Measurements from ENCODE around the gene SLC37A3.

Gene SLC37A3

DNA sequence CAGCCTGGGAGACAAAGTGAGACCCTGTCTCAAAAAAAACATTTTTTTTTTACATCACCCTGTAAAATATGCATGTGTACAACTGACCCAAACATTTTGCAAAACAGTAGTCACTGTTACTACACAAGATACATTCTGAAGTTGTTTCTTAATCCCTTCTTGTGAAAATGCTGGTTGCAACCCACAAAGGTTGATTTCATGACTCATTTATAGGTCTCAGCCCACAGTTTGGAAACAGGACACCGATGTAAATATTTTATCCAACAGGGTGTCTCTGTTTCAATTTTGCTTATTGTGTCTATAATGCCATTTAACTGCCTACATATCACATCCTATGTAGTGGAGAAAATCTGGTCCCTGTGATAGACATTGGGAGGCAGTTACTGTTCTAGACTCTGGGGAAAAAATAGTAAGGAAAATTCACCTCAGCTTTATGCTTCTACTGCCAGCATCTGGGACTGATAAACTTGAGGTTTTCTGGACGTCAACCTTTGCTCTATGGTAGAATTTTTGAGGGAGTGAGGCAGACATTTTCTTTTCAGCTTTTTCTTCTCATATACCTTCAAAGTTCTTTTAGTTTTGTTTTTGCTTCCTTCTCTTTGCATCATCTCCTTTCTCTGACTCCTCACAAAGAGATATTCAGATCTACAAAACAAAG lies 4.0 kb upstream of the SLC37A3 start:
- no peak for DNase-seq (ENCODE audit: low read depth)

DNA sequence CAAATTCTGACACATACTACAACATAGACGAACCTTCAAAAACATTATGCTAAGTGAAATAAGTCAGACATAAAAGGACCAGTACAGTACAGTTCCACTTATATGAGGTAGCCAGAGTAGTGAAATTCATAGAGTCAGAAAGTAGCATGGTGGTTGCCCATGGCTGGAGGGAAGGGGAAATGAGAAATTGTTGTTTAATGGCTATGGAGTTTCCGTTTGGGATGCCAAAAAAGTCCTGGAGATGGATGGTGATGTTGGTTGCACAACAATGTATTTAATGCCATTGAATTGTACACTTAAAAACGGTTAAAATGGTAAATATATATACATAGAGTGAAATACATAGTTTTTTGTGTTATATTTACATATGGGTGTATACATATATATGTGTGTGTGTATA lies 2.1 kb upstream of the SLC37A3 start:
- no peak for DNase-seq (ENCODE audit: low read depth)

DNA sequence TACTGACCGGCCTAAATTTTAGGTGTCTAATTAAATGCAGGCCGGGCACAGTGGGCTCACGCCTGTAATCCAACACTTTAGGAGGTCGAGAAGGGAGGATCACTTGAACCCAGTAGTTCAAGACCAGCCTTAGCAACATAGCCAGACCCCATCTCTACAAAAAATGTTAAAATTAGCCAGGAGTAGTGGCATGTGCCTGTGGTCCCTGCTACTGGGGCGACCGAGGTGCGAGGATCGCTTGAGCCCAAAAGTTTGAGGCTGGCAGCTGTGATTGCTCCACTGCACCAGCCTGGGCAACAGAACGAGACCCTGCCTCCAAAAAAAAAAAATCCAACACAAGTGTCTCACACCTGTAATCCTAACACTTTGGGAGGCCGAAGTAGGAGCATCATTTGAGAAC lies 491 bp upstream of the SLC37A3 start:
- DNase-seq (ENCODE audit: low read depth), result no peak

DNA sequence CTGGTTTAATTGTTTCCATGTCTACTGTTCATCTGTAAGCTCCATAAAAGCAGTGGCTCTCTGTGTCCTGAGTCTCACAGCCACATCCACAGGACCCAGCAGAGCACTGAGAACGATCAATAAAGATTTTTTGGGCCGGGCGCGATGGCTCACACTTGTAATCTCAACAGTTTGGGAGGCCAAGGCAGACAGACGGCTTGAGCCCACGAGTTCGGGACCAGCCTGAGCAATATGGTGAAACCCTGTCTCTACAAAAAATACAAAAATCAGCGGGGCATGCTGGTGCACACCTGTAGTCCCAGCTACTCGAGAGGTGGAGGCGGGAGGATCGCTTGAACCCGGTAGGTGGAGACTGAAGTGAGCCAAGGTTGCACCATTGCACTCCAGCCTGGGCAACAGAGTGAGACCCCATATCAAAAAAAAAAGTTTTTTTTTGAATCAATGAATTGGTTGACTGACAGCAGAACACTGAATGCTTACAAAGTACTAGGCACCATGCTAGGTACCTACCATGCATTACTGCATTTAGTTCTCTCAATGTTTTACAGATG lies 4.5 kb downstream of the SLC37A3 start:
- no peak for DNase-seq (ENCODE audit: low read depth)

DNA sequence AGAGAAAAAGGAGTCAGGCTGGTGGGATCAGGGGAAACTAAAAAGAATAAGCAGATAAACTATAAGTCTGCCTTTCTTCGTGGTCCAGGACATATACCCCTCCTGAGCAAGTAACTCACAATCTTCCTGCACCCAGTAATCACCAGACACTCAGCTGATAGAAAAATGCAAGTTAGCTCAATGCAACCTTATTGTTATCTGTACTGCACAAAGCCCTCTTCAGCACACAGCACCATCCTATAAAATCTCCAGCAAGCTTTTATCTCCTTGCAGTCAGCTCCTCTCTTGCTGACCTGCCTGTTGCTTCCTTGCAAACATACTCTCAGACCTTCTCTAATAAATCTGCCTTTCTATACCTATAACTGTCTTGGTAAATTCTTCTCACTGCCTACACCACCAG lies 6.7 kb downstream of the SLC37A3 start:
- no peak for DNase-seq (ENCODE audit: low read depth)

DNA sequence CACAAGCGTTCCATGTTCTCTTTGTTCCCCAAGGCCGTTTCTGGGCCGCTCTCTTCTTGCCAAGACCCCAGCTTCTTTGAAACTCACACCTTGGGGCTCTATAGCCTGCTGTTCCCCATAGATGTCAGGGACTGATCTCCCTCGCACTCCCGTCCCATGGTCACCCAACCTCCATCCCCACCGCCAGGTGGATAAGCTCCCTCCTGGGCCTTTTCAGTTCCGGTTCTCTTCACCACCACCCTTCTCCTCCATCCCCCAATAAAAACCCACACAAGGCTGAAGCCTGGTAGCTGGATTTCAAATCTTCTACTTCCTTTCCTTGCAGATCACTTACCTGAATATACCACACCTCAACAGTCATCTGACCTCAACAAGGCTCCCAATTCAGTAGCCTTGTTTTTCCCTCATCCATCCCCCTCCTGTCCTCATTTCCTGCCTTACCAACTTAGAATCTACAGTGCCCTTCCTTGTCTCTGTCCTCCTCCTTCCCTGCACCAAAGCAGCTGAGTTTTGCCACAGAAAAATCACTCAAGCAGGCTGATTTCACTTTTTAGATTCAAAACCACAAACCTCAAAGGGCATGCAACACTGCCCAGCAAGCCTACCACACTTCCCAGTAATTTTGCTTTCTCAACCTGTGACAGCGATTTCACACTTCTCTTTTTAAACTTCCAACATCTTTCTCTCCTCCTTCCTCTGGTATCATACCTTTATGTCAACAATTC lies 7.7 kb downstream of the SLC37A3 start:
- DNase-seq (ENCODE audit: low read depth), result no peak

DNA sequence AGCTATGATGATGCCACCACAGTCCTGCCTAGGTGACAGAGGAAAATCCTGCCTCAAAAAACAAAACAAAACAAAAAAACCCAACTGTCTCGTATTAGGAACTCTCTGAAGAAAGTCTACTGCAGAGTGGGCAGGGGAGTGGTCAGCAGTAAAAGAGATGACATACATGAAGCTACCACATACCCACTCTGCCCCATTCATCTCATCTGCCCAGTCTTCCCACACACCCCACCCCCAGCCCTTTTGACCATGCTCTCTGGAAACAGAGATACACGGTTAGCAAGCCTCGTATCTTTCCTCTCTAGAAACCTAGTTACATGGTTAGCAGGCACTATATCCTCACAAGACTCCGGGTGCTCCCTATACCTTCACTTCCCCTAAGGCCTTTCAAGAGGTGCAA lies 8.3 kb downstream of the SLC37A3 start:
- DNase-seq (ENCODE audit: low read depth), result no peak

DNA sequence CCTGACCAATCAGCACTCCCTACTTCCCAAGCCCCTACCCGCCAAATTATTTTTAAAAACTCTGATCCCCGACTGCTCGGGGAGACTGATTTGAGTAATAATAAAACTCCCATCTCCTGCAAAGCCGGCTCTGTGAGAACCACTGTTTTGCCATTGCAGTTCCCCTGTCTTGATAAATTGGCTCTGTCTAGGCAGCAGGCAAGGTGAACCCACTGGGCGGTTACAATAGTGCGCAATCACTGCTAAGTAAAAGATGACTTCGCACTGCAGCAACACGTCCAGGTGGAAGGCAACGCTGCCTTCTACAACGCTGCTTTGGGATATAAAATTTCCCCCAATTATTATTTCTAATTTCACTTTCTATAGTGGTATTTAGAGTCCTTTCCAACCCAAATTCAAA lies 8.9 kb downstream of the SLC37A3 start:
- no peak for DNase-seq (ENCODE audit: low read depth)

DNA sequence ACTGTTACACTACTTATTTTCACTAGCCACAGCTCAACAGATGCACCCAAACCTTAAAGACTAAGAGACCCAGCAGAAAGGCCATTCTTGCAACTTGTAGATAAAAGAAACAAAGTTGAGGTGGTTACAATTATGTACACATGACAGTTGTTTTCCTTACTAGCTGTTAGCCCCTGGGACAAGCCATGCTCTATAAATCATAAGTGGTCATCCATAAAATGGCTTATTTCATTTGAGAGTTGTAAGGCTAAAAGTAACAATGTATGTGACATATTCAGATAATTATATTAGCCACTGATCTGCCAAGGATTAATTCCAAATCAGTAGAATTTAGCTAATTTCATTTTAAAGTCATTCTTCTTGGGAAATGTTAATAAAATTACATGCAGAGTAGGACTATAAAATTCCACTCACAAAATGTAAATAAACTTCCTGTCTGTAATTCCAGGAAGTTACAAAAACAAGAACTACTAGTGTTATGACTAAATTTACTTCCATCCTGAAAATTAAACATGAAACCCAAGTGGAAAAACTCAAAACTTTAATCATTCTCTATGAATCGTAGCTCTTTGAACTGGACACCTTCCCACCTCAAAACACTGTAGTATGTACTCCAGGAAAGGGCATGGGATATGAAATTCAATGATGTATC lies 13.3 kb downstream of the SLC37A3 start:
- DNase-seq (ENCODE audit: low read depth), result no peak

DNA sequence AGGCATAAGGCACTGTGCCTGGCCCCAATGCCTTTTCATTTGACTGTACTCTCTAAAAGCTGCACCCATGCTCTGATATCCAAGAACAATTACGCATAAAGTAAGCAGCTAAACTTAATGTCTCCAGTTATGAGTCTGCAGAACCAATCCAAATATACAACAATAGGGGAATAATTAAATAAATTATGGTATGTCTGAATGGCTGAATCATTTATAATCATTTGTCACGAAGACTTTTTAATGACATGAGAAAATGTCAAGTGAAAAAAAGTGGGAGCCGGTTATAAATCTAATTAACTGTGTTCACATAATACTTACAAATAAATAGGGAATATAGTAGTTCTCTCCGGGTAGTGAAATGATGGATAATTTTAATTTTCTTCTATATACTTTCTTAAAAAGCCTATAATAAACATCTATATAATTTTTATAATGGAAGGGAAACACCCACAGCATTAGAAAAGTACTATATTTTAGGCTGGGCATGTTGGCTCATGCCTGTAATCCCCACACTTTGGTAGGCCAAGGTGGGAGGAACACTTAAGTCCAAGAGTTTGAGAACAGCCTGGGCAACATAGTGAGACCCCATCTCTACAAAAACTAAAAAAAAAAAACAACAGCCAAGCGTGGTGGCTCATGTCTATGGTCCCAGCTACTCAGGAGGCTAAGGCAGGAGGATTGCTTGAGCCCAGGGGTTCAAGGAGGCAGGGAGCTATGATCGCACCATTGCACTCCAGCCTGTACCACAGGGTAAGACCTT lies 14.2 kb downstream of the SLC37A3 start:
- no peak for DNase-seq (ENCODE audit: low read depth)

DNA sequence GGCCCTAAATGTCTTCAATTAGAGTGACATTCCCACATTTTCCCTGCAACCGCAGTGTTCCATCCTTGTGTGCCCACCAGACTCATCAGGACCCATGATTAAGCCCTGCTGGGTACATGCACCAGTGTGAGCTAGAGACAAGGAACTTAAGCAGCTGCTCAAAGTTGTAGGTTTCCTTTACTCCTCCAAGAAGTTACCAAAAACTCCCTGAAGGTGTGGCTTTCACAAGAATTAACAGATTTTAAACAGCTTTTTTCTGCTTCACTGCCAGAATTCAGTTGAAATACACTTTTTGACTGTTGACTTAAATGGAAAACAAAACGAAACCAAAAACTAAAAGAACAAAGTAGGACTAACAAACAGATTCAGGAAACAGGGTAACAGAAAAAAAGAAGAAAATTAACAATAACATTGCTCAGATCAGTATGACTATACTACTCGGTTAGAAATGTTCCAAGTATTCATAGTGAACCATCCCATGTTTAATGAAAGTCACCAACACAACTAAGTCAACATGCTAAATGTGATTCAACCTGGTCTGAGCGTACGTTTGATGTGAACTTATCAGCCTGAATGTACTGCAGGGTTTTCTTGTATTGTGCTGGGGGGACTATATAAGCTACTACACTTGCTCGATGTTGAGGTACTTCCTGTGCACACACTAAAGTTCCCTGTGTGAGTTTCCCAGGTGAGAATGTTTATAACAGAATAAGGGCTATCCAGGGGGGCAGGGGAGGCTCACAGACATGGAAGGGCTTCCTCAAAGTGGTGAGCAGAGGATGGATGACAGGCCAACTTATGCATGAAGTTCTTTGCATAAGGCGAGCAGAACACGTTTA lies 22.2 kb downstream of the SLC37A3 start:
- no peak for DNase-seq (ENCODE audit: low read depth)

DNA sequence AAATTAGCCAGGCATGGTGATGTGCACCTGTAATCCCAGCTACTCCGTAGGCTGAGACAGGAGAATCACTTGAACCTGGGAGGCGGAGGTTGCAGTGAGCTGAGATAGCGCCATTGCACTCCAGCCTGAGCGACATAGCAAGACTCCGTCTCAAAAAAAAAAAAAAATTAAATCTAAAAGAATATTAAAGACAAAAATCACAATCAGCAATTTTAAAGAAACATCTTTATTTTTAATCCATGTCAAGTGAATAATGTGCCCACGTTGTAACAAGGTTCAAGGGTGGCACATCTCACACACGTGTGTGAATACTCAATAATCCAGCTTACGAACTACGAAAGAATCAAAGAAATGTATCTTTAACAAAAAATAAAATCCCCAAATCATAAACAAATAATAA lies 23.0 kb downstream of the SLC37A3 start:
- DNase-seq (ENCODE audit: low read depth), result no peak

DNA sequence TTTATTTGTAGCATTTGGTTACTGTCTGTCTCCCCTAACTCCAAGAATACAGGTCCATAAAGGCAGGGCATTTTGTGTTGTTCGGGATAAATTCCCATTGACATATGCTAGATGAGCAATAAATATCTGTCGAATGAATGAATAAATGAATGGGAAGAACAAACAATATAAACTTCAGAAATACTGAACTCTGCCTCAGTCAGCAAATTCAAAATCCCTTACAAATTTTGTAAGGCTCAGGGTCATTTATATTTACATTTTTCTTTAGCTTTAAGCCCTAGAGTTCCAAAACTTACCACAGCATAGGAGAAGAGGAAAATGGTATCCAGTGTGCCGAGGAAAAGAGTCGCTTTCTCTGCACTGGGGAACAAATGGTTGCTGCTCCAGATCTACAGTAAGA lies 29.0 kb downstream of the SLC37A3 start:
- DNase-seq (ENCODE audit: low read depth), result no peak

DNA sequence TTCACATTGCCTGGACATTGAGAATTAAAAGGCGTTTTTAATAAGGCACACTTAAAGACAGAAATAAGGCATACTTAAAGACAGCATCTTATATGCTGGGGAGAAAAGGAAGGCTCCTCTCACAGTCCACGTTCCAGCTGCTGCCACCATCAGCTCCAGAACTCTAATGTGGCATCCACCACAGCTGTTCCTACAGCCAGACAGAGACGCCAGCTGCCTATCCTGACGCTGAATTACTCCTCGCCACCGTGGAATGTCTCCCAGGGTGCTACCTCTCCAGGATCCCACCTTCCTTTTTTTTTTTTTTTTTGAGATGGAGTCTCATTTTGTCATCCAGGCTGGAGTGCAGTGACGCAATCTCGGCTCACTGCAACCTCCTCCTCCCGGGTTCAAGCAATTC lies 30.8 kb downstream of the SLC37A3 start:
- DNase-seq (ENCODE audit: low read depth), result no peak

DNA sequence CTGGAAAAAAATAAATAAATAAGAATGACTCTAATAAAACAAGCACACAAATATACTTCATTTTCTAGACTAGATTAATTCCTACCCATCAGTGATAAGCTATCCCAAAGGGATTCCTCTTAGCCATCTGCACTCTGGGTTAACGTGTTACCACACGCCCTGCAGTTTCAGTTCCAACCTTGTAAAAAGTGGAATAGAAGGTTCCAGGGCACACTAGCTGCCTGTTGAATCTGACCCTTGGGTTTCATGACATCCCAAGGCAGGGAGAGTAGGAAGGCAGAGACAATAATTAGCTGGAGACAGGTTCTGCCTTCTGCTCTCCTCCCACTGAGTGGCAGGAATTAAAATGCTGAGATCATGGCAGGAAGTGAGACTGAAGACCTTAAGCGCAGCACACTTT lies 33.5 kb downstream of the SLC37A3 start:
- DNase-seq (ENCODE audit: low read depth), result no peak

DNA sequence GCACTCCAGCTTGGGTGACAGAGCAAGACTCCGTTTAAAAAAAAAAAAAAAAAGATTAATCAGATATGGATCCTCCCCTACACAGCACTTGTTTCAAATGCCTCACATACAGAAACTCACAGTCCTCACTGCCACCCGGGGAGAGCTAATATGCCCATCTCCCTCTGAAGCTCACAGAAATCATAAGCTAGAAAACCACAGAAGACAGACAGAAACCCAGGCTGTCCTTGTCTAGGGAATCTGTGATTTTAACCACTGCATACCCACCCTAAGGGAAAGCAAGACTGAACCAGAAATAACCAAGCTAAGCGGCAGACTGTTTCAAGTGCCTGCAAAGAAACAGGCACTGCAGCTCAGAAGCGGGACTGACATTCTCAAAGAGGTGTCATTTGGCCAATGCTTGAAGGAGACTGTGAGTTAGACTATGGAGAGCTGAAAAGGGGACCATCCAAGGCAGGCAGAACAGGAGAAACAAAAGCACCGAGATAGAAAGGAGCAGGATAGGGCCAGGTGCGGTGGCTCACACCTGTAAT lies 37.6 kb downstream of the SLC37A3 start:
- no peak for DNase-seq (ENCODE audit: low read depth)

DNA sequence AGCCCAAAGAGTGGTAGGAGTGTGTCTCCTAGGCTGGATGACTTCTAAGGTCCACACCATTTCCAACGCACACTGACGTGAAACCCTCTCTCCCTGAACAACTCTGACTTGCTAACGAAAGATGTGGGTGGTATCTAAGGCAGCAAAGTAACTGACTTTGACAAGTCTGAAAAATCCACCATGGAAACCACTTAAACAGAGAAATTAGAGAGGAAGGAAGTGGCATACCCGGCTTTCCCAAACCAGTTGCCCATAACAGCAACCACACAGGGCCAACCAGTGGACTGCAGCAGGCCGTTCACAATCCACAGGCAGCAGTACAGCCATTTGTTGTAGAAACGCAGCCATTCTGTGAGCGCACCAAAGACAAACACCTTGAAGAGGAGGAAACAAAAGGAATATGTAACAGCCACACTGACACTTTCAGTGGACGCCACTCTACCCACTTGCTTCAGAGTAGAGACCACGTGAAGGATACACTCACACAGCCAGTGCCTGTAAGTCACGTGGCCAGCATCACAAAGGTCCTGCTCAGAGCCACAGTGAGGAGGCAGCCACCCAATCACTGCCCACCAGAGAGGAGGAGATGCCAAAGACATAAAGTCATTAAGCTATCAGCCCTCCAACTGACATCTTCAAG lies 39.8 kb downstream of the SLC37A3 start:
- DNase-seq (ENCODE audit: low read depth), result no peak

DNA sequence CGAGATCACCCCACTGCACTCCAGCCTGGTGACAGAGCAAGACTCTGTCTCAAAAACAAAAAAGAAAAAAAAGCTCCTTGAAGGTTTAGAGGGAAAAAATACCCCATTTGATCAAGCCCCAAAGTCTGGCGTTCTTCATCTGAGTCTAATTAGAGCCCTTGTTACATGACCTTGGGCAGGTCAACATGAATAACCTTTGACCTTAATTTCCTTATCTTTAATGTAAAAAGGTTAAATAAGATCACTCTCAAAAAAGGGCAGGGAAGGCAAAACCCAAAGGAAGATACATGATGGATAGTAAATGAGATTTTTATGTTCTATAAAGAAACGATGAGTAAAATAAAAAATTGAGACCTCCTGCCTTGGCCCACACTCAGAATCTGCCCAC lies 40.3 kb downstream of the SLC37A3 start:
- no peak for DNase-seq (ENCODE audit: low read depth)

DNA sequence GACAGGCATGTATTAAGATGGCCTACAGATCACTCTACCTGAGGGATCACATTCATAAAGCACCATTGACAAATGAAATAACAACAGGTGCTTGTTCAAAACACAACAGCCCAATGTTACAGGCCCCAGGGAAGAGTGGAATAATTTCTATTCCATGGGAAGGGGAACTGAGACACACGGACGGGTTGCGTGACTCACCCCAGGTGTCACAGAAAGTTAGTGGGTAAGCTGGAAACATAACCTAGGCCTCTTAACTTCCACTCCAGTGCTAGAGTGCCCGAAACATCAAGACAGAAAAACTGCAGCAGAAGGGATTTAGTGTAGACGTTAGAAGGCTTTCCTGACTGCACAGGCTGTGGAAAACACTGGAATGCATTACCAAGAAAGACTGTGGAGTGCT lies 48.3 kb downstream of the SLC37A3 start:
- no peak for DNase-seq (ENCODE audit: low read depth)

DNA sequence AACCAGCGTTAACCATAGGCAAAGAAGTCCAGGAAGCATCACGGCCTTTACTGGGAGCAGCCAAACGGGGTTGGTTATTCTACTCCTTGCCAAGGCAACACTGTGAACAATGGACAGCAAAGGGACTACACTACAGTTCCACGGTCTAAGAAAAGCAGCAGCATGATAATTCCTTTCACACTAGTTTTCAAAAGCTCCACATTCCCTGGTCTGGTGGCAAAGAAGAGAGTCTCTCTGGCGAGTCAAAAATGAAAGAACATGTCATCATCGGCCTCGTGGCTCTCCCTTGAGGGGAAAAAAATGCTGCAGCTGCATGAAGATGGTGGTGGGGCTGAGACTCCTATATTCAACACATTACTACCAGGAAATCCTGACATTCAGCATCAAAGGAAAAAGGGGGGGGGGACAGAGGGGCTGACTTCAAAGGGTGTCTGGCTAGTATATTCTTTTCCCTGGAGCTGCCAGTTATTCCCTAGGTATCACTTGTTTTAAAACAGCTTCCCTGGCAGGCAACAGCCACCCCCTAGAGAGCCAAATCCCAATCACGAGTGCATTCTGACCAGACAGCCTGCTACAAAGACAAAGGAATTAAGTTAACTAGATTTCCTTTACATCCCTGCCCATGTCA lies 49.1 kb downstream of the SLC37A3 start:
- no peak for DNase-seq (ENCODE audit: low read depth)

Measured in T follicular helper cell (primary cell).